Renal pelvis (tissue), 3 donors: Measurements from ENCODE around the gene SPCS2. TPM values are rescaled to one million over a fixed set of nuclear protein-coding genes. Genes with fewer than 3 reads are reported as not detected.

Source experiments
- polyA plus RNA-seq, 3 donors: library from polyadenylated mRNA; unstranded; fragments of 120-200 nt; gene quantifications; one replicate each; pipeline ENCODE4 v1.2.1, GENCODE V29; 2013; ENCODE audit not compliant: insufficient read length in 3 of 3

The SPCS2 gene
- polyA plus RNA-seq, 3 donors, result 202 to 217 (median 207) TPM

Other genes with a start within 250 kb of the SPCS2 start
- under 1 TPM; 0.31 to 0.50 (median 0.35) TPM for gene CHRDL2, start 217.8 kb upstream of the SPCS2 start, polyA plus RNA-seq
- gene RNF169, start 200.4 kb upstream of the SPCS2 start, polyA plus RNA-seq, result 10 to 100 TPM; 16.2 to 19.0 (median 18.8) TPM
- gene XRRA1, start 175 bp upstream of the SPCS2 start, polyA plus RNA-seq, result 10 to 100 TPM in 2 of 3 donors, 1 to 10 TPM in 1; 8.3 to 17.4 (median 13.9) TPM
- 10 to 100 TPM in 2 of 3 donors, 1 to 10 TPM in 1; 9.0 to 17.5 (median 13.1) TPM for gene NEU3, start 39.7 kb downstream of the SPCS2 start, polyA plus RNA-seq
- under 1 TPM; 0.01 to 0.05 (median 0.03) TPM for gene OR2AT4, start 147.6 kb downstream of the SPCS2 start, polyA plus RNA-seq
- gene SLCO2B1, start 201.8 kb downstream of the SPCS2 start, polyA plus RNA-seq, result 10 to 100 TPM in 2 of 3 donors, 1 to 10 TPM in 1; 9.6 to 11.1 (median 10.4) TPM